GM06990 (cell line): ENCODE results near the gene SPATC1L.

ENCODE experiments used
- DNase-seq: peaks from one replicate; pipeline ENCODE4 v3.0.0-alpha.2; 2011; ENCODE audit not compliant: insufficient read length; ENCODE audit errors: extremely low read depth
- H3K27me3 ChIP-seq: replicated peaks from 2 replicates; pipeline ENCODE4 v1.6.0; 2011; ENCODE audit warnings: low read length; ENCODE audit not compliant: control insufficient read depth, insufficient read depth
- H3K36me3 ChIP-seq: 2 replicates; pipeline ENCODE4 v1.5.1; 2011; ENCODE audit warnings: low read length; ENCODE audit not compliant: control insufficient read depth, insufficient read depth
- H3K4me3 ChIP-seq: replicated peaks from 2 replicates; pipeline ENCODE4 v1.5.1; 2011; ENCODE audit warnings: low read depth, mild to moderate bottlenecking, control low read depth, low read length
- CTCF ChIP-seq: IDR thresholded peaks from 2 replicates; pipeline ENCODE4 v1.5.1; 2011; ENCODE audit warnings: low read length, control low read depth, mild to moderate bottlenecking, inconsistent platforms; ENCODE audit not compliant: insufficient read depth, poor library complexity, severe bottlenecking

SPATC1L gene

DNA sequence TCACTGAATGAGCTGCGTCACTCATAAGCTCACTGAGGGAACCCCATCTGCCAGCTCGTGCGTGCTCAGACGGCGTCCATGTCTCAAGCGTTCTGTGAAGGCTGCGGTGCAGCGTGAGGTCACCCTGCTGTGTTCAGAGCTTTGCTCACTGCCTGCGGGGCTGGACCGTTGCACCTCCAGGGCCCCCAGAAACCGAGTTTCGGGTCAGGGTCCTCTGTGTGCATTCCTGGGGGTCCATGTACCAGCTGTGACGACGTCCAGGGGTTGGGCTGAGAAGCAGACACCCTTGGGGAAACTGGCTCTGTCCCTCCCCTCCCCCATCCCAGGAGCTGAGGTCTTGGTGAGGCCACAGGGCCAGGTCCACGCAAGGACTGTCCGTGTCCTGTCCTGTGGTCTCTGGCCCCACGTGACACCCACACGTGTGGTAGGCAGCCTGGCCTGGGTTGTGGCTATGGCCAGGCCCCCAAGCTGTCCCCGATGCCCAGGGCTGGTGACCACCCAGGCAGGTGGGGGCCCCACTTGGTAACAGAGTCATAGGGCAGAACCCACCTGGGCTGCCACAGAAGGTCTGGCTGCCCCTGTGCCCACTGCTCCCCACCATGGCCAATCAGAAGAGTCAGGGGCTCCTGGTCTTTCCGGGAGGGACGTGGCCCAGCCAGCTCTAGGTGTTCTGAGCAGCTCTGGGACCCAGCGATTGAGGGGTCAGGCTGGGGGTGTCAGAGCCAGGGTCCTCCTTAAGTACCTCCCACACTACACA, 53.2 kb downstream of the SPATC1L start:
- no peak for DNase-seq
- no peak for TF ChIP-seq CTCF
- Histone ChIP-seq H3K36me3 (no peaks in the 10 kb centered on the region), H3K4me3 (no peak overlapping the region), H3K27me3 (no peaks in the 10 kb centered on the region)

DNA sequence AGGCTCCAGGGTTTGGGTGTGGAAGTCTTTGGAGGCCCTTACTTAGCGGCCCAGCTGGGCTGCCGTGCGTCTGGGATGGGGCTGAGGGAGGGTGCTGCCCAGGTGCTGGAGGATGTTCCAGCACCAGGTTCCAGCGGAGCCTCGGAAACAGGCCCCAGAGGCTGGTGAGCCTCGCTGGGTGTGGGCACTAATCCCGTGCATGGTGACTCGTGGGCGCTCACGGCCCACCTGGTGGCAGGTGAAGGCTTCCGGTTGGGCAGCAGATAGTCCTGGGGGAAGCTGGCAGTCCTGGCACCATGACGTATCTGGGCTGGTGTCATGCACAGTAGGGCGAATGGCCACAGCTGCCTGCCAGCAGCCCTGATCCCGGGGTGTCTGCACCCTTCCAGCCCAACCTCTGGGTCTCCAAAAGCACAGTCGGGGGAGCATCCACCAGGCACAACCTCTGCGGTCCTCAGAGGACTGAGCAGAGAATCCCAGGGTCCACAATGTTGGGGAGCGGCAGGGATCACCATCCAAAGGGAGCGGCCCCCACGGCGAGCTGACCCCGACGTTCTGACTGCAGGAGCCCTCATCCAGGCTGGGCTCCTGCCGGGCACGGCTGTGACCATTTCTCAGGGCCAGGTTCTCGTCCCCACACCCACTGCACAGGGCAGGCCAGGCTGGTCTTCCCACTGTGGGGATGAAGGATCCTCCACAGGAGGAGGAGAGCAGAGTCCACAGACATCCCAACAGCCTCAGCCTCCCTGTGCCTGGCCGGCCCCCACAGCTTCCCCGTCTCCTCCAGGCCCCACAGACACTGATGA, 54.2 kb downstream of the SPATC1L start:
- no peak for TF ChIP-seq CTCF
- DNase-seq: no peak
- H3K4me3 ChIP-seq: no peak overlapping the region
- no peaks in the 10 kb centered on the region for H3K36me3 ChIP-seq
- H3K27me3 ChIP-seq: no peaks in the 10 kb centered on the region

DNA sequence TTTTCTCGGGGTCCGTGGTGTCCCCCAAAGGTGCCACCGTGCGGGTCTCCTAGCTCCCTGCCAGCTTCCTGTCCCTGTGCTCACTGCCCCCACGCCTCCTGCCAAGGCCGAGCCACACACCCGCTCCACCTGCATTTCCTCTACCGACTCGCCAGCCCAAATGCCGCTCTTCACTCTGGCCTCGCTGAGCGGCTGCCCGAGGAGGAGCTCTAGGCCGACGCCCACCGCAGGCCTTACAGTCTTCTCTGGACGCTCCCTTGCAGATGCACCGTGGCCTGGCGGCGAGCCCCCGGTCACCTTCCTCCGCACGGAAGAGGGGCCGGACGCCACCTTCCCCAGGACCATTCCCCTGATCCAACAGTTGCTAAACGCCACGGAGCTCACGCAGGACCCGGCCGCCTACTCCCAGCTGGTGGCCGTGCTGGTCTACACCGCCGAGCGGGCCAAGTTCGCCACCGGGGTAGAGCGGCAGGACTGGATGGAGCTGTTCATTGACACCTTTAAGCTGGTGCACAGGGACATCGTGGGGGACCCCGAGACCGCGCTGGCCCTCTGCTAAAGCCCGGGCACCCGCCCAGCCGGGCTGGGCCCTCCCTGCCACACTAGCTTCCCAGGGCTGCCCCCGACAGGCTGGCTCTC, 55.2 kb downstream of the SPATC1L start:
- DNase-seq: no peak
- no peaks in the 10 kb centered on the region for H3K27me3 ChIP-seq
- H3K36me3 ChIP-seq: no peaks in the 10 kb centered on the region
- no peak overlapping the region for H3K4me3 ChIP-seq
- TF ChIP-seq CTCF: no peak

DNA sequence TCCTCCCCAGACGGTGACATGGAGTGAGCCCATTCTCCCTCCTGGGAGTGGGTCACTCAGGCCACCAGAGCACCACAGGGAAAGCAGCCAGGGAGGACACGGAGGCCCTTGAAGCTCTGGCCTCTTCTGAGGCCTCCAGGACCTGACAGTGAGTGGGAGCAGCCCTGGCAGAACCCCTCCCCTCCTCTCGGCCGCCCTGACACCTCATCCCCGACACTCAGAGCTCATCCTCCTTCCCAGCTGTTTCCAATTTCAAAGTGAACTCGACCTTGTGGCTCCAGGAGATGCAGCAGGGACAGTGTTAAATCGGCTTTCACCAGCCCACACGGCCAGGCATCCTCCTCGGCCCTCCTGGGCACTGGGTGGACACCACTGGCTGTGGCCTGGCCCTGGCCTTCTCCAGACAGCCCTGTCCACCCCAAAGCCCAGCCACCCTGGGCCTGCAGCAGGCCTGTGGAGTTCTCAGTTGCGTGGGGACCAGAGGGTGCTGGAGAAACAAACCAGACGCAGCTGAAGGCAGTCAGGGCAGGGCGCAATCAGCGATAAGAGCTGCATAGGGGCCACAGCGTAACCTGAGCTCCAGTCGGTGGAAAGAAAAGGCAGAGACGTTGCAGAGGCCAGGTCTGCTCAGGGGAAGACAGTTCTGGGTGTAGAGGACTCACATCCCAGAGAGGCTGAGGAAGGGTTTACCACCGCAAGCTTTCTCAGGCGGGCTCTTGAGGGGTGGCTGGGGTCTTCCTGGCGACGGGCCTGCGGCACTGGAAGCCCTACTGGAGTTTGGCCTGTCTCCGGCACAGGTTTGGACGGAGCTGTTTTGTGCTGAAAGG, 55.9 kb downstream of the SPATC1L start:
- Histone ChIP-seq H3K4me3 (no peak overlapping the region), H3K27me3 (no peaks in the 10 kb centered on the region), H3K36me3 (no peaks in the 10 kb centered on the region)
- DNase-seq: no peak
- TF ChIP-seq CTCF: no peak

DNA sequence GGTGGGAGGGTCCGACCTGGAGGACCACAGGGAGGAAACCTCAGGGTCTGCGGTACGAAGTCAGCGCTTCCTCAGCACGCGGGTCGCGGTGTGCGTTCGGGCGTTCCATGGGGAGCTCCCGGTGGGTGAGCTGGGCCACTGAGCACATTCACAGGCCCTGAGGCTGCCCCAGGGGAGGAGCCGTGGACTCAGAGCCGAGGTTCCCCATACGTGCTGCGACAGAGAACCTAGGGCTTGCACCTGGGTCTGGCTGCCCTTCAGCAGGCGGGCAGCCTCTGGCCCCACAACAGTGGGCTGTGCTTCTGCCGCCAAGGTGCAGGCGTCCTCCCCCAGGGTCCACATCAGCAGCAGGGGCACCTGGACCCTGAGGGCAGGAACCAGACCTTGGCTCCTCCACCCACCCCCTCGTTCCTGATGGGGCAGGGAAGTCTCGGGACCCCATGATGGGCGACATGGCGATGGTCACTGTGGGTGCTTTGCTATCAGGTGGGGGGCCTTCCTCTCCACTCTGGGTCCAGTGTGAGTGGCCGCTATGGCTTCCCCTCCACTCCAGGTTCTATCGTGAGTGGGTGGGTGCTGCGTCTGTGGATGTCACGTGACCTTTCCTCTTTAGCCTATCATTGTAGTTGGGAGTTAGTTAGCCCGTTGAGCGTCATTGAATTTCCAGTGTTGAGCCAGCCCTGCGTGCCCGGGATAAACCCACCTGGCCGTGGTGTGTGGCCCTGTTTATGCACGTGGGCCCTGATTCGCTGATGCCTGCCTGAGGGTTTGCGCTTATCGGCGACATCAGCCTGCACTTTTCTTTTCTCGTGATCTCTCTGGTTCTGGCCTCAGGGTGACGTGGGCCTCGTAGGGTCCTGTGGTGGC, 56.8 kb downstream of the SPATC1L start:
- Histone ChIP-seq H3K36me3 (no peaks in the 10 kb centered on the region), H3K4me3 (no peak overlapping the region), H3K27me3 (no peaks in the 10 kb centered on the region)
- no peak for DNase-seq
- no peak for TF ChIP-seq CTCF
